Embryonic facial prominence (tissue), 1 donor: Measurements from ENCODE around the gene PCDHA7.
"Not testable (repeated sequence)": the region's sequence is repeated elsewhere in the genome, so short reads cannot be mapped to it uniquely, and the experiment has no call there.

Source experiments
- DNase-seq: peaks from one replicate; pipeline ENCODE4 v3.0.0-alpha.2; 2016; ENCODE audit errors: extremely low spot score

PCDHA7 gene

GRCh38 chr5:140822969-140823368 is 11.1 kb upstream of the PCDHA7 start:
- not testable (repeated sequence) for DNase-seq

GRCh38 chr5:140823475-140823874 is 10.6 kb upstream of the PCDHA7 start:
- DNase-seq: no peak

- no peak for DNase-seq
These were observed 6.2 kb upstream of the PCDHA7 start, which contains the start of gene PCDHA6 for GRCh38 chr5:140827704-140828361. TSS of gene PCDHA6 (plus strand) at chr5:140827960. CDS start at chr5:140828092, 132 bp downstream.

GRCh38 chr5:140828362-140828737 is 5.7 kb upstream of the PCDHA7 start:
- no peak for DNase-seq

GRCh38 chr5:140829511-140830501 is 4.3 kb upstream of the PCDHA7 start:
- not testable (repeated sequence) for DNase-seq

- not testable (repeated sequence) for DNase-seq
These were observed 455 bp downstream of the PCDHA7 start for GRCh38 chr5:140834439-140835008.

GRCh38 chr5:140835622-140836510 is 1.8 kb downstream of the PCDHA7 start:
- no peak for DNase-seq

GRCh38 chr5:140840978-140841962 is 7.2 kb downstream of the PCDHA7 start, which contains the start of gene PCDHA8:
TSS of gene PCDHA8 (plus strand) at chr5:140841187. CDS start at chr5:140841322, 135 bp downstream.
- no peak for DNase-seq

GRCh38 chr5:140842798-140843733 is 9.0 kb downstream of the PCDHA7 start:
- no peak for DNase-seq

GRCh38 chr5:140848139-140849102 is 14.4 kb downstream of the PCDHA7 start, which contains the start of gene PCDHA9:
TSS of gene PCDHA9 (plus strand) at chr5:140848382. CDS start at chr5:140848496, 114 bp downstream.
- DNase-seq: not testable (repeated sequence)

GRCh38 chr5:140849831-140850634 is 16.0 kb downstream of the PCDHA7 start:
- not testable (repeated sequence) for DNase-seq

- no peak for DNase-seq
These were observed 22.0 kb downstream of the PCDHA7 start, which contains the start of gene PCDHA10 for GRCh38 chr5:140855772-140856674. TSS of gene PCDHA10 (plus strand) at chr5:140855897. CDS start at chr5:140856049, 152 bp downstream.

GRCh38 chr5:140857177-140857986 is 23.3 kb downstream of the PCDHA7 start:
- no peak for DNase-seq

- DNase-seq: no peak
These were observed 23.8 kb downstream of the PCDHA7 start for GRCh38 chr5:140857987-140858240.
